Lower lobe of right lung (tissue), 2 donors: ENCODE results near the gene SLC22A17. TPM values are rescaled to one million over a fixed set of nuclear protein-coding genes. Genes with fewer than 3 reads are reported as not detected.

Source experiments
- ATAC-seq, 2 donors: fragments of 200-7000 bp; cut with Tn5 transposase; one replicate each; pipeline ENCODE4 v1.9.1; 2020 to 2022; ENCODE audit warnings: mild to moderate bottlenecking in 2 of 2, moderate library complexity in 2 of 2
- DNase-seq: peaks from one replicate; pipeline ENCODE4 v3.0.0-alpha.2; 2020
- H3K27ac ChIP-seq: fragments of 200-600 bp; one replicate; pipeline ENCODE4 v1.8.0; 2022
- H3K27me3 ChIP-seq: fragments of 200-600 bp; one replicate; pipeline ENCODE4 v1.8.0; 2022; ENCODE audit warnings: low read depth
- H3K36me3 ChIP-seq: fragments of 200-600 bp; one replicate; pipeline ENCODE4 v1.8.0; 2022; ENCODE audit warnings: mild to moderate bottlenecking
- H3K4me1 ChIP-seq: fragments of 200-600 bp; one replicate; pipeline ENCODE4 v1.8.0; 2022
- H3K4me3 ChIP-seq: fragments of 200-600 bp; one replicate; pipeline ENCODE4 v1.8.0; 2022; ENCODE audit warnings: mild to moderate bottlenecking
- H3K9me3 ChIP-seq: fragments of 200-600 bp; one replicate; pipeline ENCODE4 v1.8.0; 2022
- intact Hi-C: fragments of 100-400 bp; cut with DNase I; formaldehyde crosslinking; loops from one replicate; pipeline ENCODE4 v1.11.0; 2022
- microRNA-seq: library from miRNA; unstranded; fragments of <30 nt; microRNA quantifications from one replicate; pipeline ENCODE4 v1.2.0, GENCODE V29; 2020; ENCODE audit warnings: borderline number of aligned reads
- total RNA-seq: library from RNA; stranded (reverse); fragmentation: NEBNext Ultra II Directional; extraction: Animal tissue kit (Norgen Biotek cat#: 25700); gene quantifications from one replicate; pipeline ENCODE4 v1.2.1, GENCODE V29; 2021
- TF ChIP-seq, protein P1 (sequence below): fragments of 200-600 bp; IDR thresholded peaks from one replicate; pipeline ENCODE4 v1.8.0; 2022; ENCODE audit warnings: antibody characterized with exemption, mild to moderate bottlenecking
- donor health status: DM: no; HTN: yes; CAD: no; lungs with severe emphysema.

SLC22A17 gene
- total RNA-seq, 1 donor from 2014 or later: 10.6 TPM

DNA sequence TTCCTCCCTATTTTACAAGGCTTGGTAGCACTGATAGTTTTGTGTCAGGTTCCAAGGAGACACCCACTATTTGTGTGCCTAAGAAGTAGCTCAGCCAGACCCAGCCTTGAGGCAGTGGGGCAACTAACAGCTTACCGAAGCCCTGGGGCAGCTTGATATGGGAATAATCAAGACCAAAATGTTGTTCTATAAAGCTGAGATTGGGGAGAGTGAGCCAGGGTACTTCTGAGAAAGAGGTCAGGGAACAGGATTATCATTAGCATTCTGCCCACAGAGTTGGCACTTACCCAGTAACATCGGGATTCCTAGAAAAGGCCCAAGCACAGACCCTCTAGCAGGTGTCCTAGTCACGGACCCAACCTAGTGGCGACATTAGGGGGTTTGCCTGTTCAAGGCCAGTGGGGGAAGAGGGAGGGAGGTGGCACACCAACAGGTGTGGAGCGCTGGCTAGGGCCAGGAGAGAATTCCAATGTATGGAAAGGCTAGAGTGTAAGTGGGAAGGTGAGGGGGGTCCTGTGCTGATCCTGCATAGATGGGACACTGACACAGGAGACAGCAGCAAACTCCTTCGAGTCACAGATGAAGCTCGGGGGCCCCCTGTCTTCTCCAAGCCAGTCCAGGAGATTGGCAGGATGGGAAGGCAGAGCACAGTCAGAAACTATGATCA is 54.9 kb downstream of the SLC22A17 start:
- peaks cover 23% of the 10 kb centered on the region for H3K36me3 ChIP-seq
- H3K27me3 ChIP-seq: no peaks in the 10 kb centered on the region
- H3K9me3 ChIP-seq: no peaks in the 10 kb centered on the region
- TF ChIP-seq, protein P1, sequence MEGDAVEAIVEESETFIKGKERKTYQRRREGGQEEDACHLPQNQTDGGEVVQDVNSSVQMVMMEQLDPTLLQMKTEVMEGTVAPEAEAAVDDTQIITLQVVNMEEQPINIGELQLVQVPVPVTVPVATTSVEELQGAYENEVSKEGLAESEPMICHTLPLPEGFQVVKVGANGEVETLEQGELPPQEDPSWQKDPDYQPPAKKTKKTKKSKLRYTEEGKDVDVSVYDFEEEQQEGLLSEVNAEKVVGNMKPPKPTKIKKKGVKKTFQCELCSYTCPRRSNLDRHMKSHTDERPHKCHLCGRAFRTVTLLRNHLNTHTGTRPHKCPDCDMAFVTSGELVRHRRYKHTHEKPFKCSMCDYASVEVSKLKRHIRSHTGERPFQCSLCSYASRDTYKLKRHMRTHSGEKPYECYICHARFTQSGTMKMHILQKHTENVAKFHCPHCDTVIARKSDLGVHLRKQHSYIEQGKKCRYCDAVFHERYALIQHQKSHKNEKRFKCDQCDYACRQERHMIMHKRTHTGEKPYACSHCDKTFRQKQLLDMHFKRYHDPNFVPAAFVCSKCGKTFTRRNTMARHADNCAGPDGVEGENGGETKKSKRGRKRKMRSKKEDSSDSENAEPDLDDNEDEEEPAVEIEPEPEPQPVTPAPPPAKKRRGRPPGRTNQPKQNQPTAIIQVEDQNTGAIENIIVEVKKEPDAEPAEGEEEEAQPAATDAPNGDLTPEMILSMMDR: no peak
- ATAC-seq (no peak), DNase-seq (no peak)
- intact Hi-C loops: no loop called here
- no peak overlapping the region for H3K4me3 ChIP-seq
- H3K27ac ChIP-seq: no peak overlapping the region
- H3K4me1 ChIP-seq: peaks cover 40% of the 10 kb centered on the region

DNA sequence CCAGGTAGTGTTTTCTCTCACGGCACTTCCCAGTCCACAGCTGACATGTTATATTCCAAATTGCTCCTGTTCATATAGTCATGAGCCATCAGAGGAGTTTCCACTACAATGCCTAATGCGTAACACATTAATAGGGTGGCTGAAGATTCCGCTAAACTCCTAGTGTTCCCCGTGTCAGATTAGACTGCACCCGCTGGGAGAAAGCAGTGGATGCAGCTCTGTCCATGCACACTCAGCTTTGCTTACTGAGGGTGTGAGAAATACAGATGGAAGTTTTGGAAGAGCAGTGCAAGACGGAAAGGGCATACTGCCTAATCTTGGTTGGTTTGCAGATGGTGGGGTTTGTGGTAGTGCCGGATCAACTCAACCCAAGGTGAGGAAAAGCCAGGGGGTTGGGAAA is 55.6 kb downstream of the SLC22A17 start:
- TF ChIP-seq, protein P1: no peak
- ATAC-seq: no peak
- H3K27me3 ChIP-seq: no peaks in the 10 kb centered on the region

More for the DNA sequence above, 55.6 kb downstream of the SLC22A17 start:
- H3K9me3 ChIP-seq: no peaks in the 10 kb centered on the region
- no peak overlapping the region for H3K4me3 ChIP-seq
- no peak overlapping the region for H3K27ac ChIP-seq
- H3K36me3 ChIP-seq: peaks cover 23% of the 10 kb centered on the region
- intact Hi-C loops: no loop called here
- peaks cover 39% of the 10 kb centered on the region for H3K4me1 ChIP-seq
- DNase-seq: no peak

Small RNA genes within 50 kb of the gene (microRNA-seq; reads per million reads assigned to microRNA genes)
- gene MIR208A: 8.0 reads per million, percentile 10 among the genes with 10 or more reads in this experiment

Other genes starting within 250 kb of the SLC22A17 start
- not detected for gene CIROP, start 247.9 kb downstream of the SLC22A17 start, total RNA-seq
- 0.32 TPM for gene CEBPE, start 233.6 kb downstream of the SLC22A17 start, total RNA-seq
- gene SLC7A8, start 169.2 kb downstream of the SLC22A17 start, total RNA-seq: 36.8 TPM
- gene RNF212B, start 115.0 kb downstream of the SLC22A17 start, total RNA-seq: not detected
- gene HOMEZ, start 66.8 kb downstream of the SLC22A17 start, total RNA-seq: 12.4 TPM
- gene PPP1R3E, start 50.0 kb downstream of the SLC22A17 start, total RNA-seq: 16.9 TPM
- gene BCL2L2, start 46.1 kb downstream of the SLC22A17 start, total RNA-seq: 43.9 TPM
- gene PABPN1, start 31.4 kb downstream of the SLC22A17 start, total RNA-seq: 122 TPM
- 11.5 TPM for gene EFS, start 12.3 kb upstream of the SLC22A17 start, total RNA-seq
- gene IL25, start 19.9 kb upstream of the SLC22A17 start, total RNA-seq: not detected
- gene CMTM5, start 24.2 kb upstream of the SLC22A17 start, total RNA-seq: 1.4 TPM
- 0.62 TPM for gene MYH6, start 55.4 kb upstream of the SLC22A17 start, total RNA-seq
- gene MYH7, start 82.8 kb upstream of the SLC22A17 start, total RNA-seq: 0.09 TPM
- 33.3 TPM for gene NGDN, start 116.8 kb upstream of the SLC22A17 start, total RNA-seq
- gene ZFHX2, start 198.9 kb upstream of the SLC22A17 start, total RNA-seq: 5.1 TPM
- gene THTPA, start 203.4 kb upstream of the SLC22A17 start, total RNA-seq: 19.1 TPM
- gene AP1G2, start 214.9 kb upstream of the SLC22A17 start, total RNA-seq: 146 TPM
- gene JPH4, start 225.9 kb upstream of the SLC22A17 start, total RNA-seq: 5.1 TPM